ENCODE results near the gene NADSYN1. TPM values are rescaled to one million over a fixed set of nuclear protein-coding genes. Genes with fewer than 3 reads are reported as not detected.
"Not testable (repeated sequence)": the region's sequence is repeated elsewhere in the genome, so short reads cannot be mapped to it uniquely, and the experiment has no call there.

Gene NADSYN1
- total RNA-seq, 1 donor from 2014 or later, result 117 TPM

DNA sequence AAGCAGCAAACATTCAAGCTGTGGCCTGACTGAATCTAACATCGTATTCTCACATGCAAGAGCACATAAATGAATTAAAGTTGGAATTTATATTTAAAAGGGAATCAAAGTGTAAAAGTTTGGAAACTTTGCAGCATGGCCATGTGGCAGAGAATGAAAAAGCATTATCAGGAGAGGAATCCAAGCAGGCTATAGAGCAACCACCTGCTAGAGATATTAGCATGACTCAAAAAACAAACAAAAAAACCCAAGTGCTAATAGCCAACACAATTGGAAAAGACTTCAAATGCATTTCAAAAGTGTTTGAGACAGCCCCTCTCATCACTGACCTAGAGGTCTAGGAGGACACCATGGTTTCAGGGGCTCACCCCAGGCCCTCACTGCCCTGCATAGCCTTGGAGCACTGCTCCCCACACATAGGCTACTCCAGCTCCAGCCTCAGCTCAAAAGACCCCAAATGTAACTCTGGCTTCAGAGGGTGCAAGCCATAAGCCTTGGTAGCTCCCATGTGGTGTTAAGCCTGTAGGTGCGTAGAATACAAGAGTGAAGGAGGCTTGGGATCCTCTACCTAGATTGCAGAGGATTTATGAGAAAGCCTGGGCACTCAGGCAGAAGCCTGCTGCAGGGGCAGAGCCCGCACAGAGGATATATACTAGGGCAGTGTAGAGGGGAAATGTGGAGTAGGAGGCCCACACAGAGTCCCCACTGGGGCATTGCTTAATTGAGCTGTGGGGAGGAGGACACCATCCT lies 72.4 kb downstream of the NADSYN1 start:
- H3K36me3 Mint-ChIP-seq (ENCODE audit: low read depth), result no peaks in the 10 kb centered on the region
- DNase-seq (ENCODE audit: low spot score), result no peak
- H3K27ac Mint-ChIP-seq, result no peak overlapping the region
- H3K27me3 Mint-ChIP-seq (ENCODE audit: low read depth), result peaks cover 2% of the 10 kb centered on the region
- intact Hi-C loops (cut with micrococcal nuclease), result no loop called here
- H3K4me3 Mint-ChIP-seq (ENCODE audit: low read depth), result no peak overlapping the region
- H3K9me3 Mint-ChIP-seq, result no peaks in the 10 kb centered on the region
- no peaks in the 10 kb centered on the region for H3K4me1 Mint-ChIP-seq (ENCODE audit: low read depth)

GRCh38 chr11:71525938-71526495 lies 73.0 kb downstream of the NADSYN1 start:
- no peak overlapping the region for H3K27ac Mint-ChIP-seq
- H3K27me3 Mint-ChIP-seq (ENCODE audit: low read depth), result peaks cover 2% of the 10 kb centered on the region
- H3K4me1 Mint-ChIP-seq (ENCODE audit: low read depth), result no peaks in the 10 kb centered on the region
- intact Hi-C loops (cut with micrococcal nuclease), result no loop called here
- H3K9me3 Mint-ChIP-seq, result no peaks in the 10 kb centered on the region
- no peak overlapping the region for H3K4me3 Mint-ChIP-seq (ENCODE audit: low read depth)
- DNase-seq (ENCODE audit: low spot score), result no peak
- H3K36me3 Mint-ChIP-seq (ENCODE audit: low read depth), result no peaks in the 10 kb centered on the region

GRCh38 chr11:71526796-71527575 lies 74.0 kb downstream of the NADSYN1 start, which contains the start of gene KRTAP5-7:
KRTAP5-7 (plus strand) TSS chr11:71527267; CDS start chr11:71527301, 34 bp downstream.
- H3K27me3 Mint-ChIP-seq (ENCODE audit: low read depth); H3K4me3 Mint-ChIP-seq (ENCODE audit: low read depth); H3K9me3 Mint-ChIP-seq; H3K27ac Mint-ChIP-seq; H3K36me3 Mint-ChIP-seq (ENCODE audit: low read depth); DNase-seq (ENCODE audit: low spot score); H3K4me1 Mint-ChIP-seq (ENCODE audit: low read depth); intact Hi-C loops (cut with micrococcal nuclease): not testable (repeated sequence)

DNA sequence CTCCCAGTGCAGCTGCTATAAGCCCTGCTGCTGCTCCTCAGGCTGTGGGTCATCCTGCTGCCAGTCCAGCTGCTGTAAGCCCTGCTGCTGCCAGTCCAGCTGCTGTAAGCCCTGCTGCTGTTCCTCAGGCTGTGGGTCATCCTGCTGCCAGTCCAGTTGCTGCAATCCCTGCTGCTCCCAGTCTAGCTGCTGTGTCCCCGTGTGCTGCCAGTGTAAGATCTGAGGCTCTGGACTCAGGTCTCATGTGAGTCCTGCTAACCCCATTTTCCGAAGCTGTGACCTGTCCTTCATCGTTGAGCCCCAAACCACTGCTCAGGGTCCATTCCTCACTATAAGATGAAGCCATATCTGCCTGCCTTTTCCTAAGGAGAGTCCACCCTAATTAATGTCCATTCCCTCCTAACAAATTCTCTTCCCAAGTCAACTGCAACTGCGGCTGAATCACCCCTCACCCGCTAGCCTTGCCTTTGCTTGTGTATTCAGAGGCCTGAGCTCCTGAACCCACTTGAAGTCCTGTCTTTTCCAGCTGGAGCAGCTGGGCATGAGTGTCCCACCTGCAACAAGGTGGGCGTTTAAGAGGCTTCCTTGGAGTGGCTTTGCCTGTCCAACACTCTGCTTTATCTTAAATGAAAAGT lies 74.7 kb downstream of the NADSYN1 start:
- no peak overlapping the region for H3K4me3 Mint-ChIP-seq (ENCODE audit: low read depth)
- no peaks in the 10 kb centered on the region for H3K36me3 Mint-ChIP-seq (ENCODE audit: low read depth)
- no peak for DNase-seq (ENCODE audit: low spot score)
- H3K9me3 Mint-ChIP-seq, result no peaks in the 10 kb centered on the region
- no peak overlapping the region for H3K27ac Mint-ChIP-seq
- intact Hi-C loops (cut with micrococcal nuclease), result no loop called here
- peaks cover 2% of the 10 kb centered on the region for H3K27me3 Mint-ChIP-seq (ENCODE audit: low read depth)
- no peaks in the 10 kb centered on the region for H3K4me1 Mint-ChIP-seq (ENCODE audit: low read depth)

DNA sequence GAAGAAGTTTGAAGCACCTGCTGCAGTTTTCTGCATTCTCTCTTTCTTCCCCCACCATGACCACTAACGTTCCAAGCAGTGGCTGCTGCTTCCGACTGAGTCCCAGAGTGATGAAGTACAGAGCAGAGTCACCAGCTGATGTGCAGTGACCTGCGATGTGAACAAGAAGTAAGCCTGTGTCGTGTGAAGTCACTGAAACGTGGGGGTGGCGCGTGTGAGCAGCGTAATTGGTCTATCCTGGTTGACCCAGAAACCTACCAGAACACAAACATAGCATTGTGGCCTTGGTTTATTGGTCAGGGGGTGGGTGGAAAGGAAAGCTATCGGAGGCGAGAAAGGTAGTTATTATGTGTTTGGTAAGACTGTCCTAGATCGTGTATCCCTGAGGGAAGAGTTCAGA lies 77.6 kb downstream of the NADSYN1 start:
- Mint-ChIP-seq H3K9me3 (no peaks in the 10 kb centered on the region), H3K4me3 (ENCODE audit: low read depth) (no peak overlapping the region), H3K27me3 (ENCODE audit: low read depth) (peaks cover 2% of the 10 kb centered on the region), H3K36me3 (ENCODE audit: low read depth) (no peaks in the 10 kb centered on the region), H3K4me1 (ENCODE audit: low read depth) (no peaks in the 10 kb centered on the region), H3K27ac (no peak overlapping the region)
- no peak for DNase-seq (ENCODE audit: low spot score)
- intact Hi-C loops (cut with micrococcal nuclease), result no loop called here

- intact Hi-C loops (cut with micrococcal nuclease), result no loop called here
- Mint-ChIP-seq H3K36me3 (ENCODE audit: low read depth) (no peaks in the 10 kb centered on the region), H3K4me3 (ENCODE audit: low read depth) (no peak overlapping the region), H3K4me1 (ENCODE audit: low read depth) (no peaks in the 10 kb centered on the region), H3K27ac (no peak overlapping the region), H3K9me3 (no peaks in the 10 kb centered on the region), H3K27me3 (ENCODE audit: low read depth) (peaks cover 2% of the 10 kb centered on the region)
- DNase-seq (ENCODE audit: low spot score), result no peak
Measured at GRCh38 chr11:71532036-71532610, 79.1 kb downstream of the NADSYN1 start.

DNA sequence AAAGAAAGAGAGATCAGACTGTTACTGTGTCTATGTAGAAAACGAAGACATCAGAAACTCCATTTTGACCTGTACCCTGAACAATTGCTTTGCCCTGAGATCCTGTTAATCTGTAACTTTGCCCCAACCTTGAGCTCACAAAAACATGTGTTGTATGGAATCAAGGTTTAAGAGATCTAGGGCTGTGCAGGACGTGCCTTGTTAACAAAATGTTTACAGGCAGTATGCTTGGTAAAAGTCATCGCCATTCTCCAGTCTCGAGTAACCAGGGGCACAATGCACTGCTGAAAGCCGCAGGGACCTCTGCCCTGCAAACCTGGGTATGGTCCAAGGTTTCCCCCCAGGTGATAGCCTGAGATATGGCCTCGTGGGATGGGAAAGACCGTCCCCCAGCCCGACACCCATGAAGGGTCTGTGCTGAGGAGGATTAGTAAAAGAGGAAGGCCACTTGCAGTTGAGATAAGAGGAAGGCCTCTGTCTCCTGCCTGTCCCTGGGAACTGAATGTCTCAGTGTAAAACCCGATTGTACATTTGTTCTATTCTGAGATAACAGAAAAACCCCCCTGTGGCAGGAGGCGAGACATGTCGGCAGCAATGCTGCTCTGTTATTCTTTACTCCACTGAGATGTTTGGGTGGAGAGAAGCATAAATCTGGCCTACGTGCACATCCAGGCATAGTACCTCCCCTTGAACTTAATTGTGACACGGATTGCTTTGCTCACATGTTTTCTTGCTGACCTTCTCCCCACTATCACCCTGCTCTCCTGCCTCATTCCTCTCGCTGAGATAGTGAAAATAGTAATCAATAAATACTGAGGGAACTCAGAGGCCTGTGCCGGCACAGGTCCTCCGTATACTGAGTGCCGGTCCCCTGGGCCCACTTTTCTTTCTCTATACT lies 82.0 kb downstream of the NADSYN1 start:
- H3K36me3 Mint-ChIP-seq (ENCODE audit: low read depth); intact Hi-C loops (cut with micrococcal nuclease); DNase-seq (ENCODE audit: low spot score); H3K9me3 Mint-ChIP-seq; H3K4me1 Mint-ChIP-seq (ENCODE audit: low read depth); H3K27ac Mint-ChIP-seq; H3K27me3 Mint-ChIP-seq (ENCODE audit: low read depth); H3K4me3 Mint-ChIP-seq (ENCODE audit: low read depth): not testable (repeated sequence)

DNA sequence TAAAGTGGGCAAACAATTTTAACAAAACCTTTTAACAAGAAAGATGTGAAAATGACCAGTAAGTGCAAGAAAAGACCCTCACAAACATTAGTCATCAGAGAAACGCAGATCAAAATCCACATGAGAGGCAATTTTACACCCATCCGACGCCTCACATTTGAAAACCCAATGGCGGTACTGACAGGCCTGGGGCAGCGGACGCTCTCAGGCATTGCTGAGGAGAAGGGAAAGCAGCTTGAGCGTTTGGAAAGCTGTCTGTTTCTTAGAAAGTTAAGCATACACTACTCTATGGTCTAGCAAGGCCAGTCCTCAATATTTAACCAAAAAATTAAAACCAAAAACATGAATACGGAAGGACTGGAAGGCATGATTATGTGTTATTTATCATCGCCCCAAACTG lies 82.8 kb downstream of the NADSYN1 start:
- Mint-ChIP-seq H3K27me3 (ENCODE audit: low read depth) (no peaks in the 10 kb centered on the region), H3K27ac (no peak overlapping the region), H3K9me3 (peaks cover 3% of the 10 kb centered on the region), H3K36me3 (ENCODE audit: low read depth) (no peaks in the 10 kb centered on the region), H3K4me3 (ENCODE audit: low read depth) (no peak overlapping the region), H3K4me1 (ENCODE audit: low read depth) (no peaks in the 10 kb centered on the region)
- intact Hi-C loops (cut with micrococcal nuclease), result no loop called here
- no peak for DNase-seq (ENCODE audit: low spot score)

- Mint-ChIP-seq H3K27me3 (ENCODE audit: low read depth) (no peaks in the 10 kb centered on the region), H3K36me3 (ENCODE audit: low read depth) (no peaks in the 10 kb centered on the region), H3K9me3 (peaks cover 16% of the 10 kb centered on the region), H3K4me3 (ENCODE audit: low read depth) (no peak overlapping the region), H3K4me1 (ENCODE audit: low read depth) (no peaks in the 10 kb centered on the region), H3K27ac (no peak overlapping the region)
- no peak for DNase-seq (ENCODE audit: low spot score)
- intact Hi-C loops (cut with micrococcal nuclease), result no loop called here
Measured at GRCh38 chr11:71537537-71537936, 84.5 kb downstream of the NADSYN1 start.

DNA sequence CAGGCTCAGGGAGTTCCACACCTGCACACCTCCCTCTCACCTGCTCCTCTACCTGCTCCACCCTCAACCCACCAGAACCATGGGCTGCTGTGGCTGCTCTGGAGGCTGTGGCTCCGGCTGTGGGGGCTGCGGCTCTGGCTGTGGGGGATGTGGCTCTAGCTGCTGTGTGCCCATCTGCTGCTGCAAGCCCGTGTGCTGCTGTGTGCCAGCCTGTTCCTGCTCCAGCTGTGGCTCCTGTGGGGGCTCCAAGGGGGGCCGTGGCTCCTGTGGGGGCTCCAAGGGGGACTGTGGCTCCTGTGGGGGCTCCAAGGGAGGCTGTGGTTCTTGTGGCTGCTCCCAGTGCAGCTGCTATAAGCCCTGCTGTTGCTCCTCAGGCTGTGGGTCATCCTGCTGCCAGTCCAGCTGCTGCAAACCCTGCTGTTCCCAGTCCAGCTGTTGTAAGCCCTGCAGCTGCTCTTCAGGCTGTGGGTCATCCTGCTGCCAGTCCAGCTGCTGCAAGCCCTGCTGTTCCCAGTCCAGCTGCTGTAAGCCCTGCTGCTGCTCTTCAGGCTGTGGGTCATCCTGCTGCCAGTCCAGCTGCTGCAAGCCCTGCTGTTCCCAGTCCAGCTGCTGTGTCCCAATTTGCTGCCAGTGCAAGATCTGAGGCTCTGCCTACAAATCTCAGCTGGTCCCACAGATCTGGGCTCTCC lies 85.1 kb downstream of the NADSYN1 start, which contains the start of gene KRTAP5-8:
Gene KRTAP5-8 (plus strand): TSS at position 49 of the 689 bp plus-strand sequence. CDS start 31 bp downstream, at position 80.
- H3K27ac Mint-ChIP-seq; H3K4me3 Mint-ChIP-seq (ENCODE audit: low read depth); H3K36me3 Mint-ChIP-seq (ENCODE audit: low read depth); DNase-seq (ENCODE audit: low spot score); intact Hi-C loops (cut with micrococcal nuclease); H3K27me3 Mint-ChIP-seq (ENCODE audit: low read depth); H3K4me1 Mint-ChIP-seq (ENCODE audit: low read depth): not testable (repeated sequence)
- H3K9me3 Mint-ChIP-seq, result peaks cover 16% of the 10 kb centered on the region

DNA sequence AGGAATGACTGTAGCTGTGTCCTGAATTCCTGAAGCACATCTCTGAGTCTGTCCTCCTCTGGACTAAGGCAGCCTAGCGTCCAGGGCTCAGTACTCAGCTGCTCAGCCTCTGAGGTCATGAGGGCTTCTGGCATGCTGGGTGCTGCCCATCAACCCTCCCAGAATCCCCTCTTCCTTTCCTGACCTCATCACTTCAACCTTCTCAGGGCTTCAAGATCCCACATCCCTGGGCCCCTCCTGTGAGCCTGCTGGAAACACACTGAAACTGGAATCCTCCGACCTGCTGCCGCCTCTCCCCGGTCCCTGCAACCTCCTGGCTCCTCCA lies 85.6 kb downstream of the NADSYN1 start:
- Mint-ChIP-seq H3K4me1 (ENCODE audit: low read depth) (peaks cover 4% of the 10 kb centered on the region), H3K27ac (no peak overlapping the region), H3K4me3 (ENCODE audit: low read depth) (no peak overlapping the region), H3K27me3 (ENCODE audit: low read depth) (no peaks in the 10 kb centered on the region), H3K36me3 (ENCODE audit: low read depth) (no peaks in the 10 kb centered on the region), H3K9me3 (peaks cover 16% of the 10 kb centered on the region)
- DNase-seq (ENCODE audit: low spot score), result no peak
- intact Hi-C loops (cut with micrococcal nuclease), result no loop called here

Measured in activated T-helper 2 cell treated with anti-CD3 and anti-CD28 coated beads, Interferon-gamma antibody, Interleukin-2, Interleukin-4, amounts not matched to agents 10 μg/mL and 5 μg/mL and 100 μg/mL, durations not matched to agents 14 hours and 24 hours and 36 hours (primary cell).